Vagina (tissue), 2 donors: ENCODE data around the gene CAV2.

ENCODE experiments used
- POLR2A ChIP-seq, 2 donors: fragments of 450-650 bp; IDR thresholded peaks; one replicate each; pipeline ENCODE4 v1.6.1; 2017; ENCODE audit warnings: antibody characterized with exemption in 2 of 2, mild to moderate bottlenecking in 2 of 2, moderate library complexity in 2 of 2
- POLR2AphosphoS5 ChIP-seq, 2 donors: sonication (generic); formaldehyde crosslinking; IDR thresholded peaks; one replicate each; pipeline ENCODE4 v1.9.0; 2017; ENCODE audit warnings: antibody characterized with exemption in 2 of 2, mild to moderate bottlenecking in 2 of 2, low read depth in 1 of 2; ENCODE audit not compliant: insufficient read depth in 1 of 2
- TF ChIP-seq, protein P1 (sequence below), 3 experiments: fragments of 450-650 bp in 2 of 3; fragments of 200-600 bp in 1 of 3; sonication (generic) in 1 of 3; IDR thresholded peaks; one replicate each; pipeline ENCODE4 v1.5.1; 2017 to 2019; ENCODE audit warnings: antibody characterized with exemption in 3 of 3, mild to moderate bottlenecking in 2 of 3, moderate library complexity in 2 of 3

- TF ChIP-seq, protein P1, sequence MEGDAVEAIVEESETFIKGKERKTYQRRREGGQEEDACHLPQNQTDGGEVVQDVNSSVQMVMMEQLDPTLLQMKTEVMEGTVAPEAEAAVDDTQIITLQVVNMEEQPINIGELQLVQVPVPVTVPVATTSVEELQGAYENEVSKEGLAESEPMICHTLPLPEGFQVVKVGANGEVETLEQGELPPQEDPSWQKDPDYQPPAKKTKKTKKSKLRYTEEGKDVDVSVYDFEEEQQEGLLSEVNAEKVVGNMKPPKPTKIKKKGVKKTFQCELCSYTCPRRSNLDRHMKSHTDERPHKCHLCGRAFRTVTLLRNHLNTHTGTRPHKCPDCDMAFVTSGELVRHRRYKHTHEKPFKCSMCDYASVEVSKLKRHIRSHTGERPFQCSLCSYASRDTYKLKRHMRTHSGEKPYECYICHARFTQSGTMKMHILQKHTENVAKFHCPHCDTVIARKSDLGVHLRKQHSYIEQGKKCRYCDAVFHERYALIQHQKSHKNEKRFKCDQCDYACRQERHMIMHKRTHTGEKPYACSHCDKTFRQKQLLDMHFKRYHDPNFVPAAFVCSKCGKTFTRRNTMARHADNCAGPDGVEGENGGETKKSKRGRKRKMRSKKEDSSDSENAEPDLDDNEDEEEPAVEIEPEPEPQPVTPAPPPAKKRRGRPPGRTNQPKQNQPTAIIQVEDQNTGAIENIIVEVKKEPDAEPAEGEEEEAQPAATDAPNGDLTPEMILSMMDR (IDR thresholded peaks at IDR 0.05): no peak
- TF ChIP-seq POLR2AphosphoS5 (IDR thresholded peaks at IDR 0.05; ENCODE audit: insufficient read depth in 1 of 2, low read depth in 1 of 2) (no peak), POLR2A (IDR thresholded peaks at IDR 0.05) (no peak)
Measured at GRCh38 chr7:116487907-116488521, 11.5 kb upstream of the CAV2 start.
